ENCODE results near the gene ABCD1.

DNA sequence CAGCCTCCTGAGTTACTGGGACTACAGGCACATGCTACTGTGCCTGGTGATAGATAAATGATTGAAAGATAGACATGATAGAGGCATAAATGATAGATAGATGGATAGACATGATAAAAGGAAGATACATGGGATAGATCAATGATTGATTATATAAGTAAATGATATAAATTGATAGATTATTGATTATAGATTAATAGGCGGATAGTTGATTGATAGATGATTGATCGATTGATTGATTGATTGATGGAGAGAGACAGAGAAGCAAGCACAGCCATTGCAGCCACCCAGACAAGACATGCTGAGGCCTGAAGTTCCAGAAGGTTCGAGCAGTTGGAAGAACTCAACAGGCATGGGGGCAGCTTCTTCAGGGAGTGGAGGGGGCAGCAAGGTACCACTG lies 21.7 kb downstream of the ABCD1 start:
- TF ChIP-seq, protein P1, sequence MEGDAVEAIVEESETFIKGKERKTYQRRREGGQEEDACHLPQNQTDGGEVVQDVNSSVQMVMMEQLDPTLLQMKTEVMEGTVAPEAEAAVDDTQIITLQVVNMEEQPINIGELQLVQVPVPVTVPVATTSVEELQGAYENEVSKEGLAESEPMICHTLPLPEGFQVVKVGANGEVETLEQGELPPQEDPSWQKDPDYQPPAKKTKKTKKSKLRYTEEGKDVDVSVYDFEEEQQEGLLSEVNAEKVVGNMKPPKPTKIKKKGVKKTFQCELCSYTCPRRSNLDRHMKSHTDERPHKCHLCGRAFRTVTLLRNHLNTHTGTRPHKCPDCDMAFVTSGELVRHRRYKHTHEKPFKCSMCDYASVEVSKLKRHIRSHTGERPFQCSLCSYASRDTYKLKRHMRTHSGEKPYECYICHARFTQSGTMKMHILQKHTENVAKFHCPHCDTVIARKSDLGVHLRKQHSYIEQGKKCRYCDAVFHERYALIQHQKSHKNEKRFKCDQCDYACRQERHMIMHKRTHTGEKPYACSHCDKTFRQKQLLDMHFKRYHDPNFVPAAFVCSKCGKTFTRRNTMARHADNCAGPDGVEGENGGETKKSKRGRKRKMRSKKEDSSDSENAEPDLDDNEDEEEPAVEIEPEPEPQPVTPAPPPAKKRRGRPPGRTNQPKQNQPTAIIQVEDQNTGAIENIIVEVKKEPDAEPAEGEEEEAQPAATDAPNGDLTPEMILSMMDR (IDR thresholded peaks at IDR 0.05) = no peak
- TF ChIP-seq ZNF263 (CRISPR knock-in tag; IDR thresholded peaks at IDR 0.05; ENCODE audit: low read depth) (no peak), ELF4 (CRISPR knock-in tag; IDR thresholded peaks at IDR 0.05; ENCODE audit: low read depth) (no peak), NFYB (CRISPR knock-in tag; conservative IDR thresholded peaks at IDR 0.05; ENCODE audit: low read depth) (no peak), NR2C2 (CRISPR knock-in tag; IDR thresholded peaks at IDR 0.05) (no peak), ZNF121 (CRISPR knock-in tag; IDR thresholded peaks at IDR 0.05) (no peak), ATF1 (CRISPR knock-in tag; IDR thresholded peaks at IDR 0.05) (no peak)
- TF ChIP-seq, protein P2, sequence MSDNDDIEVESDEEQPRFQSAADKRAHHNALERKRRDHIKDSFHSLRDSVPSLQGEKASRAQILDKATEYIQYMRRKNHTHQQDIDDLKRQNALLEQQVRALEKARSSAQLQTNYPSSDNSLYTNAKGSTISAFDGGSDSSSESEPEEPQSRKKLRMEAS (CRISPR knock-in tag; IDR thresholded peaks at IDR 0.05) = no peak
- TF ChIP-seq, protein P3, sequence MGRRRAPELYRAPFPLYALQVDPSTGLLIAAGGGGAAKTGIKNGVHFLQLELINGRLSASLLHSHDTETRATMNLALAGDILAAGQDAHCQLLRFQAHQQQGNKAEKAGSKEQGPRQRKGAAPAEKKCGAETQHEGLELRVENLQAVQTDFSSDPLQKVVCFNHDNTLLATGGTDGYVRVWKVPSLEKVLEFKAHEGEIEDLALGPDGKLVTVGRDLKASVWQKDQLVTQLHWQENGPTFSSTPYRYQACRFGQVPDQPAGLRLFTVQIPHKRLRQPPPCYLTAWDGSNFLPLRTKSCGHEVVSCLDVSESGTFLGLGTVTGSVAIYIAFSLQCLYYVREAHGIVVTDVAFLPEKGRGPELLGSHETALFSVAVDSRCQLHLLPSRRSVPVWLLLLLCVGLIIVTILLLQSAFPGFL (CRISPR knock-in tag; IDR thresholded peaks at IDR 0.05; ENCODE audit: borderline replicate concordance) = no peak
- TF ChIP-seq, protein P4, sequence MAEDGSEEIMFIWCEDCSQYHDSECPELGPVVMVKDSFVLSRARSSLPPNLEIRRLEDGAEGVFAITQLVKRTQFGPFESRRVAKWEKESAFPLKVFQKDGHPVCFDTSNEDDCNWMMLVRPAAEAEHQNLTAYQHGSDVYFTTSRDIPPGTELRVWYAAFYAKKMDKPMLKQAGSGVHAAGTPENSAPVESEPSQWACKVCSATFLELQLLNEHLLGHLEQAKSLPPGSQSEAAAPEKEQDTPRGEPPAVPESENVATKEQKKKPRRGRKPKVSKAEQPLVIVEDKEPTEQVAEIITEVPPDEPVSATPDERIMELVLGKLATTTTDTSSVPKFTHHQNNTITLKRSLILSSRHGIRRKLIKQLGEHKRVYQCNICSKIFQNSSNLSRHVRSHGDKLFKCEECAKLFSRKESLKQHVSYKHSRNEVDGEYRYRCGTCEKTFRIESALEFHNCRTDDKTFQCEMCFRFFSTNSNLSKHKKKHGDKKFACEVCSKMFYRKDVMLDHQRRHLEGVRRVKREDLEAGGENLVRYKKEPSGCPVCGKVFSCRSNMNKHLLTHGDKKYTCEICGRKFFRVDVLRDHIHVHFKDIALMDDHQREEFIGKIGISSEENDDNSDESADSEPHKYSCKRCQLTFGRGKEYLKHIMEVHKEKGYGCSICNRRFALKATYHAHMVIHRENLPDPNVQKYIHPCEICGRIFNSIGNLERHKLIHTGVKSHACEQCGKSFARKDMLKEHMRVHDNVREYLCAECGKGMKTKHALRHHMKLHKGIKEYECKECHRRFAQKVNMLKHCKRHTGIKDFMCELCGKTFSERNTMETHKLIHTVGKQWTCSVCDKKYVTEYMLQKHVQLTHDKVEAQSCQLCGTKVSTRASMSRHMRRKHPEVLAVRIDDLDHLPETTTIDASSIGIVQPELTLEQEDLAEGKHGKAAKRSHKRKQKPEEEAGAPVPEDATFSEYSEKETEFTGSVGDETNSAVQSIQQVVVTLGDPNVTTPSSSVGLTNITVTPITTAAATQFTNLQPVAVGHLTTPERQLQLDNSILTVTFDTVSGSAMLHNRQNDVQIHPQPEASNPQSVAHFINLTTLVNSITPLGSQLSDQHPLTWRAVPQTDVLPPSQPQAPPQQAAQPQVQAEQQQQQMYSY (CRISPR knock-in tag; IDR thresholded peaks at IDR 0.05) = no peak
- TF ChIP-seq, protein P5, sequence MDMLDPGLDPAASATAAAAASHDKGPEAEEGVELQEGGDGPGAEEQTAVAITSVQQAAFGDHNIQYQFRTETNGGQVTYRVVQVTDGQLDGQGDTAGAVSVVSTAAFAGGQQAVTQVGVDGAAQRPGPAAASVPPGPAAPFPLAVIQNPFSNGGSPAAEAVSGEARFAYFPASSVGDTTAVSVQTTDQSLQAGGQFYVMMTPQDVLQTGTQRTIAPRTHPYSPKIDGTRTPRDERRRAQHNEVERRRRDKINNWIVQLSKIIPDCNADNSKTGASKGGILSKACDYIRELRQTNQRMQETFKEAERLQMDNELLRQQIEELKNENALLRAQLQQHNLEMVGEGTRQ (CRISPR knock-in tag; IDR thresholded peaks at IDR 0.05) = no peak
- TF ChIP-seq, protein P6, sequence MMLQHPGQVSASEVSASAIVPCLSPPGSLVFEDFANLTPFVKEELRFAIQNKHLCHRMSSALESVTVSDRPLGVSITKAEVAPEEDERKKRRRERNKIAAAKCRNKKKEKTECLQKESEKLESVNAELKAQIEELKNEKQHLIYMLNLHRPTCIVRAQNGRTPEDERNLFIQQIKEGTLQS (CRISPR knock-in tag; conservative IDR thresholded peaks at IDR 0.05) = no peak
